ENCODE measurements around the gene COPS3.

The COPS3 gene

GRCh38 chr17:17235212-17236174 lies 45.6 kb downstream of the COPS3 start:
- H3K27me3 ChIP-seq (ENCODE audit: control insufficient read depth, insufficient read depth, low read length): no peaks in the 10 kb centered on the region
- H3K36me3 ChIP-seq (ENCODE audit: control insufficient read depth, insufficient read depth, low read length): peaks cover 7% of the 10 kb centered on the region
- peak overlapping the region; percentile 99 for H3K9ac ChIP-seq (ENCODE audit: low read length)
- no peaks in the 10 kb centered on the region for H3K9me3 ChIP-seq (ENCODE audit: control insufficient read depth, low read length)
- H3K4me1 ChIP-seq (ENCODE audit: control insufficient read depth, insufficient read depth, low read length): peaks cover 16% of the 10 kb centered on the region
- H3K4me3 ChIP-seq (ENCODE audit: low read length): peak overlapping the region; percentile 58

- no peaks in the 10 kb centered on the region for H3K9me3 ChIP-seq (ENCODE audit: control insufficient read depth, low read length)
- H3K36me3 ChIP-seq (ENCODE audit: control insufficient read depth, insufficient read depth, low read length): peaks cover 24% of the 10 kb centered on the region
- H3K9ac ChIP-seq (ENCODE audit: low read length): no peak overlapping the region
- H3K4me3 ChIP-seq (ENCODE audit: low read length): no peak overlapping the region
- peaks cover 22% of the 10 kb centered on the region for H3K4me1 ChIP-seq (ENCODE audit: control insufficient read depth, insufficient read depth, low read length)
- H3K27me3 ChIP-seq (ENCODE audit: control insufficient read depth, insufficient read depth, low read length): no peaks in the 10 kb centered on the region
Observed at GRCh38 chr17:17232303-17232621, 48.8 kb downstream of the COPS3 start.

GRCh38 chr17:17231621-17232302 lies 49.3 kb downstream of the COPS3 start:
- Histone ChIP-seq H3K36me3 (ENCODE audit: control insufficient read depth, insufficient read depth, low read length) (peaks cover 29% of the 10 kb centered on the region), H3K27me3 (ENCODE audit: control insufficient read depth, insufficient read depth, low read length) (no peaks in the 10 kb centered on the region), H3K4me3 (ENCODE audit: low read length) (no peak overlapping the region), H3K9ac (ENCODE audit: low read length) (no peak overlapping the region), H3K4me1 (ENCODE audit: control insufficient read depth, insufficient read depth, low read length) (peaks cover 22% of the 10 kb centered on the region), H3K9me3 (ENCODE audit: control insufficient read depth, low read length) (no peaks in the 10 kb centered on the region)

- H3K4me1 ChIP-seq (ENCODE audit: control insufficient read depth, insufficient read depth, low read length): peaks cover 12% of the 10 kb centered on the region
- H3K36me3 ChIP-seq (ENCODE audit: control insufficient read depth, insufficient read depth, low read length): peaks cover 32% of the 10 kb centered on the region
- no peak overlapping the region for H3K4me3 ChIP-seq (ENCODE audit: low read length)
- no peaks in the 10 kb centered on the region for H3K27me3 ChIP-seq (ENCODE audit: control insufficient read depth, insufficient read depth, low read length)
- H3K9me3 ChIP-seq (ENCODE audit: control insufficient read depth, low read length): no peaks in the 10 kb centered on the region
- H3K9ac ChIP-seq (ENCODE audit: low read length): no peak overlapping the region
Observed at GRCh38 chr17:17229416-17230384, 51.3 kb downstream of the COPS3 start.

GRCh38 chr17:17228521-17229279 lies 52.3 kb downstream of the COPS3 start:
- Histone ChIP-seq H3K9ac (ENCODE audit: low read length) (no peak overlapping the region), H3K4me1 (ENCODE audit: control insufficient read depth, insufficient read depth, low read length) (peaks cover 12% of the 10 kb centered on the region), H3K36me3 (ENCODE audit: control insufficient read depth, insufficient read depth, low read length) (peaks cover 37% of the 10 kb centered on the region), H3K4me3 (ENCODE audit: low read length) (no peak overlapping the region), H3K9me3 (ENCODE audit: control insufficient read depth, low read length) (no peaks in the 10 kb centered on the region), H3K27me3 (ENCODE audit: control insufficient read depth, insufficient read depth, low read length) (no peaks in the 10 kb centered on the region)

GRCh38 chr17:17227608-17228520 lies 53.2 kb downstream of the COPS3 start:
- Histone ChIP-seq H3K4me1 (ENCODE audit: control insufficient read depth, insufficient read depth, low read length) (peaks cover 12% of the 10 kb centered on the region), H3K4me3 (ENCODE audit: low read length) (no peak overlapping the region), H3K36me3 (ENCODE audit: control insufficient read depth, insufficient read depth, low read length) (peaks cover 41% of the 10 kb centered on the region), H3K27me3 (ENCODE audit: control insufficient read depth, insufficient read depth, low read length) (no peaks in the 10 kb centered on the region), H3K9me3 (ENCODE audit: control insufficient read depth, low read length) (no peaks in the 10 kb centered on the region), H3K9ac (ENCODE audit: low read length) (no peak overlapping the region)

GRCh38 chr17:17226451-17227265 lies 54.4 kb downstream of the COPS3 start:
- no peak overlapping the region for H3K4me3 ChIP-seq (ENCODE audit: low read length)
- H3K9me3 ChIP-seq (ENCODE audit: control insufficient read depth, low read length): no peaks in the 10 kb centered on the region
- H3K9ac ChIP-seq (ENCODE audit: low read length): no peak overlapping the region
- H3K36me3 ChIP-seq (ENCODE audit: control insufficient read depth, insufficient read depth, low read length): peaks cover 40% of the 10 kb centered on the region
- H3K4me1 ChIP-seq (ENCODE audit: control insufficient read depth, insufficient read depth, low read length): peaks cover 6% of the 10 kb centered on the region
- no peaks in the 10 kb centered on the region for H3K27me3 ChIP-seq (ENCODE audit: control insufficient read depth, insufficient read depth, low read length)

GRCh38 chr17:17225901-17226300 lies 55.1 kb downstream of the COPS3 start:
- Histone ChIP-seq H3K9ac (ENCODE audit: low read length) (no peak overlapping the region), H3K4me1 (ENCODE audit: control insufficient read depth, insufficient read depth, low read length) (peaks cover 6% of the 10 kb centered on the region), H3K9me3 (ENCODE audit: control insufficient read depth, low read length) (no peaks in the 10 kb centered on the region), H3K36me3 (ENCODE audit: control insufficient read depth, insufficient read depth, low read length) (peaks cover 35% of the 10 kb centered on the region), H3K27me3 (ENCODE audit: control insufficient read depth, insufficient read depth, low read length) (no peaks in the 10 kb centered on the region), H3K4me3 (ENCODE audit: low read length) (no peak overlapping the region)

GRCh38 chr17:17224137-17224536 lies 56.9 kb downstream of the COPS3 start:
- Histone ChIP-seq H3K27me3 (ENCODE audit: control insufficient read depth, insufficient read depth, low read length) (no peaks in the 10 kb centered on the region), H3K9me3 (ENCODE audit: control insufficient read depth, low read length) (no peaks in the 10 kb centered on the region), H3K4me1 (ENCODE audit: control insufficient read depth, insufficient read depth, low read length) (peaks cover 6% of the 10 kb centered on the region), H3K9ac (ENCODE audit: low read length) (no peak overlapping the region), H3K36me3 (ENCODE audit: control insufficient read depth, insufficient read depth, low read length) (peaks cover 32% of the 10 kb centered on the region), H3K4me3 (ENCODE audit: low read length) (no peak overlapping the region)

GRCh38 chr17:17223736-17224135 lies 57.3 kb downstream of the COPS3 start:
- H3K4me1 ChIP-seq (ENCODE audit: control insufficient read depth, insufficient read depth, low read length): peaks cover 3% of the 10 kb centered on the region
- no peaks in the 10 kb centered on the region for H3K9me3 ChIP-seq (ENCODE audit: control insufficient read depth, low read length)
- H3K4me3 ChIP-seq (ENCODE audit: low read length): no peak overlapping the region
- no peak overlapping the region for H3K9ac ChIP-seq (ENCODE audit: low read length)
- peaks cover 29% of the 10 kb centered on the region for H3K36me3 ChIP-seq (ENCODE audit: control insufficient read depth, insufficient read depth, low read length)
- no peaks in the 10 kb centered on the region for H3K27me3 ChIP-seq (ENCODE audit: control insufficient read depth, insufficient read depth, low read length)

All from mucosa of stomach (tissue), 1 donor.